Hypothalamus (tissue), 51 donors: ENCODE measurements around the gene PZP.
A peak's percentile ranks its signal among the peaks of the same experiment; 100 is the strongest.
"Not testable (repeated sequence)": the region's sequence is repeated elsewhere in the genome, so short reads cannot be mapped to it uniquely, and the experiment has no call there.

Source experiments
- DNase-seq, 51 donors: peaks; one replicate each; lab custom pipeline; 2025; lab: John Stamatoyannopoulos, UW

PZP gene

GRCh38 chr12:9208229-9208628 is at the start of gene PZP:
Gene PZP (minus strand): TSS chr12:9208395. CDS start chr12:9208341, 54 bp downstream.
- no peak for DNase-seq

- DNase-seq = no peak
These were observed 48.7 kb upstream of the PZP start for GRCh38 chr12:9256758-9257405.

DNA sequence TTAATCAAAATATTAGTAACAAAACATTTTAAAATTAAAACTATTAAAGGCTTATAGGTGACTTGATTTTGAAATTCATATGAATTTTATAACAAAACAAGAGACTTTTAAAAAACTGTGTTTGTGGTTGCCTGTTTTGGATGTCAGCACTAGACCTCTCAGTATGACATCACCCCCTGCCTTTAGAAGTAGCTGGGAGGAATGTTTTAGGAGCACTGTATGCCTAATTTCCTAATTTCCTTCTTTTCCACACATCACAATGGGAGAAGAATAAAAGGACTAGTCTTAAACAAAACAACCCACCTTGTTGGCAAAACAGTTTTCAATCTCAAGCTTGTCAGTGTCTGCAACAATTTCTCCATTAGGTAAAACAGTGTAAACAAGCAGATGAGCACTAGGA is 48.1 kb upstream of the PZP start:
- DNase-seq = no peak

GRCh38 chr12:9255837-9256236 is 47.6 kb upstream of the PZP start:
- no peak for DNase-seq

DNA sequence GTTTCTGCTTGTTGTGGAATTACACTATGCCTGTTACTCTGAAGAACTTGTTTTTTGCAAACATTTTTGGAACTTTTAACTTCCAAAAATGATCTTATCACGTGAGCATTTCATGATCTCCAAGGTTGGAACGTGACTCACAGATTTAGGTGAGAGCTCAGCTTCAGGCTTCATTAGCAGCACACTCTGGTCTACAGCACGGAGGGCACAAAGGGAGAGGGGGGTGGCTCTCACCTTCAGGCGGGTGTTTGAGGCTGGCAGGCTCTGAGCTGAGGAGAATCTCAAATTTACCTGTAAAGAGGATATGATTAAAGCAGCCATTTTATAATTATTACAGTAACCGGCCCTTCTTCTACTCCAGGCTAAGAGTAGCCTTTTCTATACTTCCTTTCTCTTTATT is 45.3 kb upstream of the PZP start:
- DNase-seq = no peak

DNA sequence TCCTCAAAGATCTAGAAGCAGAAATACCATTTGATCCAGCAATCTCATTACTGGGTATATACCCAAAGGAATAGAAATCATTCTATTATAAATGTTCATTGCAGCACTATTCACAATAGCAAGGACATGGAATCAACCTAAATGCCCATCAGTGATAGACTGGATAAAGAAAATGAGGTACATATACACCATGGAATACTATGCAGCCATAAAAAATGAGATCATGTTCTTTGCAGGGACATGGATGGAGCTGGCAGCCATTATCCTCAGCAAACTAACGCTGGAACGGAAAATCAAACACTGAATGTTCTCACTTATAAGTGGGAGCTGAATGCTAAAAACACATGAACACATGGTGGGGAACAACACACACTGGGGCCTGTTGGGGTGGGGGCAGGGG is 44.6 kb upstream of the PZP start:
- not testable (repeated sequence) for DNase-seq

- no peak for DNase-seq
These were observed 44.1 kb upstream of the PZP start for GRCh38 chr12:9252256-9252655.

DNA sequence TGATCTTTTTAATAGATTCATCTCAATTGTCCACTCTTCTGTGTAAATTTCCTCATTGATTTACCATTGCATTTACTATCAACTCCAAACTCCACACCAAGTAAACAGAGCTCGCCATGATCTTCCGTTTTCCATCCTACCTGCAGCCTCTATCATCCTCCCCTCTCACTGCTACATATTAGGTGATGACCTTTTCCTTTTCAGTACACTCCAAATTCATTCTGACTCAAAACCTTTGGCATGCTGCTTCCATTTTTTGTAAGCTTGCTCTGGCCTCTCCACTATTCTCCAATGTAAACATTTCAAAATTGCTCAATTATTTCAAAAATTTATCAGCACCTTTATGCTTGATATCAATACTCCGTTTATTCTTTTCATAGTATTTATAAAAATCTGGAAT is 40.2 kb upstream of the PZP start:
- DNase-seq = no peak

DNA sequence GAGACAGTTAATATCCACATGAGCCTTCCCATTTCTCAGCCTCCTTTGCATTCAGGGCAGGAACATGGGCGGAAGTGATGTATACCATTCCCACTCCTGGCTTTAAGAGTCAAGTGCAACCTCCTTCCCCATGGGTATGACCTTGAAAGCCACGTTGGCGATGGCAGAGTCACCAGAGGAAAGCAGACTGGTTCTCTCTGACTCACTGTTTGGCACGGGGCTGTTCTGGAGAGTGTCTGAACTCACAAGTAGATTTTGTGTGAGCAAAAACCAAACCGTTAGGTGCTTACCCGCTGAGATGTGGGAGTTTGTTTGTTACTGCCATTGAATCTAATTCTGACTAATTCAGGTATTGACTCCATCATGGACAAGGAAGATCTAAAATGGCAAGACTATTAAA is 36.7 kb upstream of the PZP start:
- DNase-seq = peak in 9 of 51 donors; percentile 3 to 40 (median 14)

DNA sequence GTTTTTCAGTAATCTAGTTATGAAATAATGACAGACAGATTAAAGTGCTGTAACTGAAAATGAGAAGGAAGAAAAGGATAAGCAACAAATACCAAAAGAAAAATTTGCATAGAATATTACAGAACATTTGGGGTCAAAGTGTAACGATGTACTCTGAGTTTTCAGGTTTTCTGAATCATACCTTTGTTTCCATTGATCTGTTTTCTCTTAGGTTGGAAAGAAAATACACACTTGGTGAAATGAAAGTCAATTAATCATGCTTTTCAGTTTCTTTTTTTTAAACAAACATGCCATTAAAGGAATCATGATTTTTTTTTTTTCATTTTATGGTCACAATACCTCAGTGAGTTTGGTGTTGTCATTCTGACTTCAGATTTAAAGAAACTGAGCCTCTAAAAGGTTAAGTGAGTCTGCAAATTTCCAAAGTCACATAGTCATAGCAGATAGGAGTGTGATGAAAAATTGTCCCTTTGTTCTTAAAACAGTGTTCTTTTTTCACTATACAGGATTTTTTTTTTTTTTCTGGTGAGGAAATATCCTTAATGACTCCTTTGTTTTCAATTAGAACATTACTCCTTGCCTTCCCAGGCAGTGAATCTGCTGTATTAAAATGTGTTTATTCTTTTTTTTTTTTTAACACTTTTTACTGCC is 35.9 kb upstream of the PZP start:
- no peak for DNase-seq

- no peak for DNase-seq
These were observed 33.1 kb upstream of the PZP start for GRCh38 chr12:9241301-9241700.

DNA sequence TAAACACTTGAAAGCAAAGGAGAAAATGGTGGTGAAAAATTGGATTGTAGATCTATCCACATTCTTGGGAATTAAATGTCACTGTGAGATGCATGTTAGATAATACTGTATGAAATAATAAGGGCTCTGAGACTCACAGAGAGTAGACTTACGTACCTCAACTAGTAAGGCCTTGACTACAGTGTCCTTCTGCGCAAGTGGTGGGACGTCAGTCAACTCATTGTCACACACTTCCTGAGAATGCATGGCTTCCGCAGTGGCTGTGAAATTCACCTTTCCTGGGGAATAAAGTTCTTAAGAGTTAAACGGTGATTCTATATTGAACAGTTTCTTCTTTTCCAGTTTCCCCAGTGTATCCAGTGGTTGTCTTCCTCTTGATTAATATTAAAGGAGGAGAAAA is 32.6 kb upstream of the PZP start:
- DNase-seq = peak in 8 of 51 donors; percentile 0 to 36 (median 18)

GRCh38 chr12:9240004-9240635 is 31.9 kb upstream of the PZP start:
- peak in 15 of 51 donors; percentile 1 to 26 (median 8) for DNase-seq

DNA sequence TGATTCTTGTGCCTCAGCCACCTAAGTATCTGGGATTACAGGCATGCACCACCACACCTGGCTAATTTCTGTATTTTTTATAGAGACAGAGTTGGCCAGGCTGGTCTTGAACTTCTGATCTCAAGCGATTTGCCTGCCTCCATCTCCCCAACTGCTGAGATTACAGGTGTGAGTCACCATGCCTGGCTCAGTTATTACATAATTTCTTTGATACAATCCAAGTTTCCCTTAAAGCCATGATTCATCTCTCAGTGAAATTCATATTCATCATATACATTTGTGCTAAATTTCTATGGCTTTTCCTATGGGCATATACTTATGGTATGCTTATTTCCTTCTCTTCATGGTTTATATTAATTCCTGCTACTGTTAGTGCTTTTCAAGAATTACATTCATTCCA is 29.1 kb upstream of the PZP start:
- no peak for DNase-seq

DNA sequence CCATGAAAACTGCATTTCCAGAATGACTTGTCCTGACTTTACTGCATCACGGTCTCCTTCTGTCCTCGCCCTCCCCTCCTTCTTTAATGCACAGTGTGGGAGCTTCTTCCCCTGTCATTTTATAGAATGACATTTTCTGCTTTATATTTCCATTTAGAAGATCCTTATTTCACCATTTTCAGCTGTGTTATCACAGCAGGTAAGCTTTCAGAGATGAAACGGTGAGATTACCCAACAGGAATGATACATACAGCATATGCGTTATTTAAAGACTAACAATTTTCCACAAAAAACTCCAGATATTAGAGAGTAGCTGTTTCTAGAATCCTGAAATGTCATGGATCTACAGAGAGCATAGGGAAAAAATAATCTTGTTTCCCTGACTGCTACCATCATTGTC is 27.3 kb upstream of the PZP start:
- DNase-seq = no peak

DNA sequence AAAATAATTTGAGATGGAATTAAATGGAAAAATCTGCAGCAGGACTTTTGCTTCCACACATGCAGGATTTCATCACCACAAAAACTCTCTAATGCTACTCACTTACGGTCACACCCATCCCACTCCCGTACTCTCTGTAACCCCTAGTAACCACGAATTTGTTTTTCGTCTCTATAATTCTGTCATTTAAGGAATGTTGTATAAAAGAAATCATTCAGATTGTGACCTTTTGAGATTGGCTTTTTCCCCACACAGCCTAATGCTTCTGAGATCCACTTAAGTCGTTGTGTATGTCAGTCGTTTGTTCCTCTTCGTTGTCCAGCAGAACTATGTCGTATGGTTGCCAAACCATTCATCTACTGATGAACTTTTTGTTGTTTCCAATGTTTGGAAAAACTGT is 19.8 kb upstream of the PZP start:
- no peak for DNase-seq

DNA sequence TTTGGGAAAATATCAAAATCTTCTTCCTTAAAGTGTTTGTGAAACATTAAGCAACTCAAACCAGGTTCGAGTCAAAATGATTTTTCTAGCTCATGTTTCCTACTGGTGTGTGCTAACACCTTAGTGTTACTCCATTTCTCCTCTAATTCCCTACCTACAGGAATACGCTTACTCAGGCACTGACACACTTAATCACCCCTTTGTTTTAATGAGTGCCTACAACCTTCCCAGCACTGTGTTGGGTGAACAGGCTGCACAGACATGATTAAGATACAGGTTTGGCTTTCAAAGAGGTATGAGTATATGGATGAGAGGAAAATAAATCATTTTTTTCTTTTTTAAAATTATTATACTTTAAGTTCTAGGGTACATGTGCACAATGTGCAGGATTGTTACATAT is 15.6 kb upstream of the PZP start:
- no peak for DNase-seq

GRCh38 chr12:9221483-9221882 is 13.3 kb upstream of the PZP start:
- DNase-seq = no peak

DNA sequence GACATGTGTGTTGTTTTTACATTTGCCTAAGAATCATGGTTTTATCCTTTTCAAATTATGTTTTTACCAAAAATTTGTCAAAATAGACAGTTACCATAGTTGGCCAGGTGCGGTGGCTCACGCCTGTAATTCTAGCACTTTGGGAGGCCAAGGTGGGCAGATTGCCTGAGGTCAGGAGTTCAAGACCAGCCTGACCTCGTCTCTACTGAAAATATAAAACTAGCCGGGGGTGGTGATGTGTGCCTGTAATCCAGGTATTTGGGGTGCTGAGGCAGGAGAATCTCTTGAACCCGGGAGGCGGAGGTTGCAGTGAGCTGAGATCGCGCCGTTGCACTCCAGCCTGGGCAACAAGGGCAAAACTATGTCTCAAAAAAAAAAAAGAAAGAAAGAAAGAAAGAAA is 12.8 kb upstream of the PZP start:
- not testable (repeated sequence) for DNase-seq

- DNase-seq = no peak
These were observed 6.3 kb upstream of the PZP start for GRCh38 chr12:9214534-9214933.

DNA sequence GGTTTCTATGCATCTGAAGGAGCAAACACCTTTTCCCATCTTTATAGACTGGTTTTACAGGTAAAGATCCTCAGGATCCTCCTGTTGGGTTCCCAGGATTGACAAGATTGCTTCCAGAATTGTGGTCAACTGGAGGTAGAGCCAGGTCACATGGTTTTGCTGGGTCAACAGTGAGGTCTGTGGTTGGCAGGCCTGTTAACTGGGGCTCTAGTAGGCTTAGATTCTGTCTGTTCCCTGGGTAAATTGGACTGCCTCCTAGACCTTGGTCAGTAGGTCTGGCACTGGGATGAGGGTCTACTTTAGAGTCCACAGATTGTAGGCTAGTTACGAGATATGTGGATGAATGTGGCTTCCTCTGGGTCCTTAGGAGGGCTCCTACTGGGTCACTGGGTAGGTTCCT is 3.5 kb upstream of the PZP start:
- no peak for DNase-seq

DNA sequence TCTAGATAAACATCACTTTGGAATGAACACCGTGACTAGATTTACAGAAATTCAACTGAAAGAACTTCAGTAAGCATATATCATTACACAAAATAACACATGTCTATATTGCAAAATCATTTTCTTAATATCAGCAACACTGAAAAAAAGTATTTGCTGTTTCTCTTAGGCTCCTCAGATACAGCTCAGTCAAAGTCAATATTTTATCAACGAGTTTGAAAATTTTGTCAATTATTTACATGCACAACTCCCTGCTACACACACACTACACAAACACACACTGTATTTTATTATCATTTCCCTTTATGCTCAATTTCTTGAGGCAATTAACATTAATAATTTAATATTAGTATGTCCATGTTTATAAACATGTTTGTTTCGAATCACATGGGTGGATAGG is 3.8 kb downstream of the PZP start:
- no peak for DNase-seq
